Fibroblast of lung (primary cell): ENCODE measurements around the gene TSPAN31. TPM values are rescaled to one million over a fixed set of nuclear protein-coding genes. Genes with fewer than 3 reads are reported as not detected.
A peak's percentile ranks its signal among the peaks of the same experiment; 100 is the strongest.

Source experiments
- DNase-seq, 2 donors: peaks; one replicate each; pipeline versions ENCODE4 v3.0.0 to v3.0.0-alpha.2; 2010; ENCODE audit warnings: low read depth in 2 of 2
- H2AFZ ChIP-seq: 2 replicates; pipeline ENCODE4 v1.5.1; 2012; ENCODE audit warnings: low read length, control low read depth, inconsistent platforms
- H3K27ac ChIP-seq: 2 replicates; pipeline ENCODE4 v1.5.1; 2011; ENCODE audit warnings: low read length, control low read depth; ENCODE audit not compliant: insufficient read depth
- H3K27me3 ChIP-seq: 2 replicates; pipeline ENCODE4 v1.5.1; 2011; ENCODE audit warnings: mild to moderate bottlenecking, low read length; ENCODE audit not compliant: control insufficient read depth, insufficient read depth
- H3K36me3 ChIP-seq: 2 replicates; pipeline ENCODE4 v1.5.1; 2011; ENCODE audit warnings: low read length; ENCODE audit not compliant: control insufficient read depth, insufficient read depth
- H3K4me1 ChIP-seq: 2 replicates; pipeline ENCODE4 v1.5.1; 2011; ENCODE audit warnings: low read length; ENCODE audit not compliant: control insufficient read depth, insufficient read depth; ENCODE audit errors: extremely low read depth
- H3K4me2 ChIP-seq: 2 replicates; pipeline ENCODE4 v1.5.1; 2011; ENCODE audit warnings: low read length, control low read depth; ENCODE audit not compliant: insufficient read depth; ENCODE audit errors: extremely low read depth
- H3K4me3 ChIP-seq, 4 experiments: fragments of 200-600 bp in 1 of 4; sonication (generic) in 1 of 4; replicated peaks in 1 of 4; 2 replicates each; pipeline ENCODE4 v1.5.1; 2011 to 2016; ENCODE audit warnings: low read length in 4 of 4, low read depth in 3 of 4, mild to moderate bottlenecking in 3 of 4, control low read depth in 2 of 4, inconsistent platforms in 1 of 4, mixed read lengths in 1 of 4; ENCODE audit not compliant: insufficient read depth in 1 of 4; ENCODE audit errors: control extremely low read depth in 1 of 4
- H3K79me2 ChIP-seq: 2 replicates; pipeline ENCODE4 v1.5.1; 2012; ENCODE audit warnings: mild to moderate bottlenecking, low read length, inconsistent platforms; ENCODE audit not compliant: control insufficient read depth, insufficient read depth
- H3K9ac ChIP-seq: 2 replicates; pipeline ENCODE4 v1.5.1; 2011; ENCODE audit warnings: mild to moderate bottlenecking, low read length, control low read depth; ENCODE audit not compliant: insufficient read depth
- H3K9me3 ChIP-seq: 2 replicates; pipeline ENCODE4 v1.5.1; 2012; ENCODE audit warnings: low read depth, low read length; ENCODE audit not compliant: control insufficient read depth, insufficient read depth
- H4K20me1 ChIP-seq: 2 replicates; pipeline ENCODE4 v1.5.1; 2011; ENCODE audit warnings: low read length; ENCODE audit not compliant: control insufficient read depth, insufficient read depth; ENCODE audit errors: extremely low read depth
- EZH2 ChIP-seq: IDR thresholded peaks from 2 replicates; pipeline ENCODE4 v1.5.1; 2012; ENCODE audit warnings: low read length, control low read depth, mild to moderate bottlenecking; ENCODE audit errors: missing control alignments
- polyA plus RNA-seq, 2 donors: library from polyadenylated mRNA; depleted of rRNA in 1 of 2; stranded (reverse) in 1 of 2; unstranded in 1 of 2; fragments of >200 nt; gene quantifications; 2 replicates each; pipeline ENCODE4 v1.2.1, GENCODE V29; 2011 to 2012; ENCODE audit warnings: missing spikeins in 1 of 2
- total RNA-seq: library from RNA; depleted of rRNA; stranded (reverse); fragments of >200 nt; gene quantifications from 2 replicates; pipeline ENCODE4 v1.2.1, GENCODE V29; 2014
- TF ChIP-seq, protein P1 (sequence below), 2 donors: IDR thresholded peaks in 1 of 2; conservative IDR thresholded peaks in 1 of 2; 1 replicate in 1 of 2; 2 replicates in 1 of 2; pipeline ENCODE4 v1.5.1; 2011 to 2012; ENCODE audit warnings: low read length in 2 of 2, control low read depth in 1 of 2, inconsistent platforms in 1 of 2, low read depth in 1 of 2, mild to moderate bottlenecking in 1 of 2

TSPAN31 gene
- total and polyA plus RNA-seq, 2 donors (not counting 1 experiment from before 2014, with no cell fraction given): 53.6 to 99.6 TPM

DNA sequence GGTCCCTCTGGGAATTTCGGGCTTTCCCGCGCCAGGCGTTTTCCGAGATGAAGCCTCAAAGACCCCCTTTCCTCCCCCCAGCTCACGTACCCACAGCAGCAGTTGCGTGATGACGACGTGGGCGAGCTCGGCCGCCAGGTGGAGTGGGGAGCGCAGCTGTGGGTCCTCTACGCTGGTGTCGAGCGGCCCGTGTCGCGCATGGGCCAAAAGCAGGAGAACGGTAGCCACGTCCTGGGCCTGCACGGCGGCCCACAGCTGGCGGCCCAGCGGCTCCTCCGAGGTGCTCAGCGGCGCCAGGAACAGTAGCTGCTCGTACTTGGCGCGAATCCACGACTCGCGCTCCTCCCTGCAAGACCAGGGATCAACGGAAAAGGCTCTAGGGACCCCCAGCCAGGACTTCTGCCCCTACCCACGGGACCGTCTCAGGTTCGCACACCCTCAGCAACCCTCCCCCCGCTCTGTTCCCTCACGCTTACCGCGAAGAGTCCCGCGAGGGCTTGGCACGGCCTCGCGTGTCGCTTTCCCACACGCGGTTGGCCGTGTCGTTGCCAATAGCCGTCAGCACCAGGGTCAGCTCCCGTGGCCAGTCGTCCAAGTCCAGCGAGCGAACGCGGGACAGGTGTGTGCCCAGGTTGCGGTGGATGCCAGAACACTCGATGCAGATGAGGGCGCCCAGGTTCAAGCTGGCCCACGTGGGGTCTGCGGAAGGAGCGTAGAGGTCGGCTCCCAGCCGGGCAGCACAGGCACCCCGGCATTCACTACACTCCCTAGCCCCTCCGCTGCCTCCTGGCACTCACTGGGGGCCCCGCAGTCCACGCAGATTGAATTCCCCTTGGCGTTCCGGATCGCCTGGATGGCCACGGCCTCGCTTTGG, 17.7 kb upstream of the TSPAN31 start:
- no peaks in the 10 kb centered on the region for H3K79me2 ChIP-seq
- H3K27me3 ChIP-seq: peaks cover under 1% of the 10 kb centered on the region
- DNase-seq: peak; percentile 33 to 52
- peak overlapping the region; percentile 58 to 86 (median 84) for H3K4me3 ChIP-seq
- H2AFZ ChIP-seq: peak overlapping the region; percentile 48
- peak overlapping the region; percentile 86 for H3K9ac ChIP-seq
- H4K20me1 ChIP-seq: no peaks in the 10 kb centered on the region
- peaks cover 5% of the 10 kb centered on the region for H3K4me1 ChIP-seq
- peak overlapping the region; percentile 87 for H3K27ac ChIP-seq
- H3K9me3 ChIP-seq: no peaks in the 10 kb centered on the region
- H3K36me3 ChIP-seq: peaks cover 3% of the 10 kb centered on the region
- no peak for TF ChIP-seq EZH2
- TF ChIP-seq, protein P1, sequence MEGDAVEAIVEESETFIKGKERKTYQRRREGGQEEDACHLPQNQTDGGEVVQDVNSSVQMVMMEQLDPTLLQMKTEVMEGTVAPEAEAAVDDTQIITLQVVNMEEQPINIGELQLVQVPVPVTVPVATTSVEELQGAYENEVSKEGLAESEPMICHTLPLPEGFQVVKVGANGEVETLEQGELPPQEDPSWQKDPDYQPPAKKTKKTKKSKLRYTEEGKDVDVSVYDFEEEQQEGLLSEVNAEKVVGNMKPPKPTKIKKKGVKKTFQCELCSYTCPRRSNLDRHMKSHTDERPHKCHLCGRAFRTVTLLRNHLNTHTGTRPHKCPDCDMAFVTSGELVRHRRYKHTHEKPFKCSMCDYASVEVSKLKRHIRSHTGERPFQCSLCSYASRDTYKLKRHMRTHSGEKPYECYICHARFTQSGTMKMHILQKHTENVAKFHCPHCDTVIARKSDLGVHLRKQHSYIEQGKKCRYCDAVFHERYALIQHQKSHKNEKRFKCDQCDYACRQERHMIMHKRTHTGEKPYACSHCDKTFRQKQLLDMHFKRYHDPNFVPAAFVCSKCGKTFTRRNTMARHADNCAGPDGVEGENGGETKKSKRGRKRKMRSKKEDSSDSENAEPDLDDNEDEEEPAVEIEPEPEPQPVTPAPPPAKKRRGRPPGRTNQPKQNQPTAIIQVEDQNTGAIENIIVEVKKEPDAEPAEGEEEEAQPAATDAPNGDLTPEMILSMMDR (conservative IDR thresholded peaks at IDR 0.05 in 1 of 2, IDR thresholded peaks at IDR 0.05 in 1 of 2; ENCODE audit: low read depth in 1 of 2, low read length in 2 of 2): peak; percentile 33 to 46
- H3K4me2 ChIP-seq: peak overlapping the region; percentile 92

DNA sequence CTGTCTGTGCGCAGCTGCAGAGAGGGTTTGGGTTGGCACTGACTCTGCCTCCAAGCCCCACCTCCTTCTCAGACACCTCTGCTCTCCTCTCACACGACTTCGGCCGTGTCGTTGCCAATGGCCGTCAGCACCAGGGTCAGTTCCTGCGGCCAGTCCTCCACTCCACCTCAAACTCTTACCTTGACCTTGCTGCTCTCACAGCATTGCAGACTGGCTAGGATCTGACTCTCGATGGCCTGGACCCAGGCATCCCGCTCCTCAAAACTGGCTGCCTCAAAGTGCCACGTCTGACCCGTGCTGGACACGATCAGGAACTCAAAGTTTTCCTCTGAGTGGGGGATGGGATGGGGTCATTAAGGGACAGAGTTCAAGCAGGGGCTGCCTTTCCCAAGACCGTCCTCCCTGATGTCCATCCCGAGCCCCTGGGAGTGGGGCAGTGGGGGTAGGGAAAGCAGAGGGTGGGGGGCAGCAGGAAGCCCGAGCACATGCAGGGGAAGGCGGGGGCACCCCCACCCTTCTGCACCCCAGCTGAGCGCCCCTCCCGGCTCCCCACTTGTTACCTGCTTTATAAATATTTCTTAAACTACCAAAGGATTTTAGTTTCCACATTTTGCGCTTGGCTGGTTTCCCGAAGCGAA, 17.0 kb upstream of the TSPAN31 start:
- H3K9ac ChIP-seq: no peak overlapping the region
- peaks cover 8% of the 10 kb centered on the region for H3K27me3 ChIP-seq
- no peak overlapping the region for H3K27ac ChIP-seq
- TF ChIP-seq, protein P1 (conservative IDR thresholded peaks at IDR 0.05 in 1 of 2, IDR thresholded peaks at IDR 0.05 in 1 of 2; ENCODE audit: low read depth in 1 of 2, low read length in 2 of 2): no peak
- no peak for TF ChIP-seq EZH2
- no peak overlapping the region for H2AFZ ChIP-seq
- no peaks in the 10 kb centered on the region for H3K9me3 ChIP-seq
- no peaks in the 10 kb centered on the region for H4K20me1 ChIP-seq
- DNase-seq: no peak
- H3K4me3 ChIP-seq: no peak overlapping the region
- H3K4me2 ChIP-seq: peak overlapping the region; percentile 92
- H3K36me3 ChIP-seq: peaks cover 3% of the 10 kb centered on the region
- peaks cover 5% of the 10 kb centered on the region for H3K4me1 ChIP-seq
- H3K79me2 ChIP-seq: no peaks in the 10 kb centered on the region

DNA sequence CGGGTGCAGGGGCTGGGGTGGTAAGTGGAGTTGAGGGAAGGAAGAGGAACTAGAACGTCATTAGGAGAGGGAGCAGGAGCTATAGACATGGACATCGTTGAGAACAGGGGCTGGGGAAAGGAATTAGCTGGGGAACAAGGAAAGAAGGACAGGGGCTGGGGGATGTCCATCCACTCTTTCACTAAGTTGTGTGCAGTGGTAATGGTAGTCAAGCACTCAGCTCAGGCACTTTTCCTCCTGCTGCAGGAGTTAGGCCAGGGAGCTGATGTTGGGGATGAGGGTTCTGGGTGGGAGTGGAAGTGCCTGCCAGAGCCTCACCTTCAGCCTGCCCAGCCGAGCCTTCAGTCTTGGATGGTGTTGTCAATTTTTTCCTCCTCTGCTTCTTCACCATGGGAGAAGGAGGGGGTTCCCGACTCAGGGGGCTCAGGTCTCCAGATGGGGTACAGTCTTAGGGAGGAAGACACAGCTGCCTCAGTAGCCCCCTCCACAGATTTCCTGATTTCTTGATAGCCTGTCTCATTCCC, 15.5 kb upstream of the TSPAN31 start:
- peaks cover 5% of the 10 kb centered on the region for H3K4me1 ChIP-seq
- peaks cover 3% of the 10 kb centered on the region for H3K36me3 ChIP-seq
- TF ChIP-seq, protein P1 (conservative IDR thresholded peaks at IDR 0.05 in 1 of 2, IDR thresholded peaks at IDR 0.05 in 1 of 2; ENCODE audit: low read depth in 1 of 2, low read length in 2 of 2): no peak
- no peak for TF ChIP-seq EZH2
- H3K27ac ChIP-seq: no peak overlapping the region
- no peak for DNase-seq
- no peak overlapping the region for H3K9ac ChIP-seq
- no peak overlapping the region for H3K4me2 ChIP-seq
- peaks cover 20% of the 10 kb centered on the region for H3K27me3 ChIP-seq
- no peaks in the 10 kb centered on the region for H4K20me1 ChIP-seq
- no peak overlapping the region for H2AFZ ChIP-seq
- H3K4me3 ChIP-seq: no peak overlapping the region
- no peaks in the 10 kb centered on the region for H3K9me3 ChIP-seq
- no peaks in the 10 kb centered on the region for H3K79me2 ChIP-seq
